HEK293 (cell line): Measurements from ENCODE around the gene UPB1.

Source experiments
- CTCF ChIA-PET: fragments of 350-600 bp; formaldehyde crosslinking; extraction: SDS; loops from one replicate; lab custom pipeline; 2021; ENCODE audit warnings: antibody characterized with exemption; lab: Yijun Ruan, JAX
- POLR2A ChIA-PET: fragments of 300-600 bp; formaldehyde crosslinking; extraction: SDS; loops from one replicate; lab custom pipeline; 2020; ENCODE audit warnings: antibody characterized with exemption, inconsistent platforms; lab: Yijun Ruan, JAX
- H3K27ac ChIP-seq: fragments of 200-500 bp; sonication (Bioruptor generic); 2 replicates; pipeline ENCODE4 v1.5.1; 2014; ENCODE audit warnings: low read depth, low read length, control low read depth, inconsistent platforms; ENCODE audit errors: extremely low read depth
- H3K36me3 ChIP-seq, 2 experiments: fragments of 200-500 bp in 1 of 2; sonication (Bioruptor generic) in 1 of 2; 1 replicate in 1 of 2; 2 replicates in 1 of 2; pipeline ENCODE4 v1.5.1; 2014 to 2017; ENCODE audit warnings: inconsistent platforms in 2 of 2, low read length in 2 of 2; ENCODE audit not compliant: control insufficient read depth in 2 of 2, insufficient read depth in 1 of 2
- H3K4me1 ChIP-seq: fragments of 200-500 bp; sonication (Bioruptor generic); 2 replicates; pipeline ENCODE4 v1.5.1; 2014; ENCODE audit warnings: mild to moderate bottlenecking, low read length, inconsistent platforms; ENCODE audit not compliant: control insufficient read depth, insufficient read depth
- H3K4me3 ChIP-seq: 2 replicates; pipeline ENCODE4 v1.5.1; 2011; ENCODE audit warnings: low read depth, mild to moderate bottlenecking, control low read depth, low read length, moderate library complexity
- H3K9me3 ChIP-seq: fragments of 200-500 bp; sonication (Bioruptor generic); 2 replicates; pipeline ENCODE4 v1.5.1; 2014; ENCODE audit warnings: low read depth, low read length, inconsistent platforms; ENCODE audit not compliant: control insufficient read depth, insufficient read depth
- FEZF1 ChIP-seq: fragments of 450-650 bp; formaldehyde crosslinking; IDR thresholded peaks from 2 replicates; pipeline ENCODE4 v1.5.1; 2016; ENCODE audit warnings: missing biosample characterization, missing genetic modification characterization
- GLI4 ChIP-seq: fragments of 450-650 bp; formaldehyde crosslinking; IDR thresholded peaks from 2 replicates; pipeline ENCODE4 v1.5.1; 2016; ENCODE audit warnings: missing biosample characterization, missing genetic modification characterization
- HOXD13 ChIP-seq: sonication (generic); formaldehyde crosslinking; IDR thresholded peaks from 2 replicates; pipeline ENCODE4 v1.8.0; 2022; ENCODE audit warnings: missing genetic modification reagents, borderline replicate concordance
- KLF17 ChIP-seq: fragments of 450-650 bp; formaldehyde crosslinking; IDR thresholded peaks from 2 replicates; pipeline ENCODE4 v1.5.1; 2016; ENCODE audit warnings: missing biosample characterization, missing genetic modification characterization
- KLF8 ChIP-seq: fragments of 450-650 bp; formaldehyde crosslinking; IDR thresholded peaks from 2 replicates; pipeline ENCODE4 v1.5.1; 2016; ENCODE audit warnings: missing biosample characterization, missing genetic modification characterization
- PATZ1 ChIP-seq: fragments of 450-650 bp; formaldehyde crosslinking; IDR thresholded peaks from 2 replicates; pipeline ENCODE4 v1.5.1; 2016; ENCODE audit warnings: missing biosample characterization, missing genetic modification characterization
- PRDM1 ChIP-seq: fragments of 450-650 bp; formaldehyde crosslinking; IDR thresholded peaks from 2 replicates; pipeline ENCODE4; 2016; ENCODE audit warnings: missing biosample characterization, missing genetic modification characterization
- SALL2 ChIP-seq: fragments of 450-650 bp; formaldehyde crosslinking; IDR thresholded peaks from 2 replicates; pipeline ENCODE4 v1.5.0; 2017; ENCODE audit warnings: missing biosample characterization, mild to moderate bottlenecking, missing genetic modification characterization, borderline replicate concordance
- ZBTB8A ChIP-seq: fragments of 450-650 bp; formaldehyde crosslinking; IDR thresholded peaks from 2 replicates; pipeline ENCODE4 v1.5.1; 2016; ENCODE audit warnings: missing biosample characterization, missing genetic modification characterization
- ZFP69B ChIP-seq: fragments of 450-650 bp; formaldehyde crosslinking; IDR thresholded peaks from 2 replicates; pipeline ENCODE4 v1.5.1; 2016; ENCODE audit warnings: missing biosample characterization, missing genetic modification characterization
- ZNF175 ChIP-seq: fragments of 450-650 bp; formaldehyde crosslinking; IDR thresholded peaks from 2 replicates; pipeline ENCODE4 v1.5.1; 2016; ENCODE audit warnings: missing biosample characterization, missing genetic modification characterization
- ZNF202 ChIP-seq: fragments of 450-650 bp; formaldehyde crosslinking; IDR thresholded peaks from 2 replicates; pipeline ENCODE4 v1.5.1; 2016; ENCODE audit warnings: missing biosample characterization, missing genetic modification characterization, borderline replicate concordance
- ZNF223 ChIP-seq: fragments of 450-650 bp; formaldehyde crosslinking; IDR thresholded peaks from 2 replicates; pipeline ENCODE4 v1.5.1; 2016; ENCODE audit warnings: missing biosample characterization, missing genetic modification characterization
- ZNF239 ChIP-seq: fragments of 450-650 bp; formaldehyde crosslinking; IDR thresholded peaks from 2 replicates; pipeline ENCODE4 v1.5.1; 2016; ENCODE audit warnings: missing biosample characterization, missing genetic modification characterization
- ZNF561 ChIP-seq: fragments of 450-650 bp; IDR thresholded peaks from 2 replicates; pipeline ENCODE4 v1.5.1; 2018; ENCODE audit warnings: missing biosample characterization, missing genetic modification characterization, borderline replicate concordance
- ZNF585B ChIP-seq: fragments of 450-650 bp; formaldehyde crosslinking; IDR thresholded peaks from 2 replicates; pipeline ENCODE4 v1.5.1; 2016; ENCODE audit warnings: missing biosample characterization, missing genetic modification characterization
- ZNF610 ChIP-seq: fragments of 450-650 bp; formaldehyde crosslinking; IDR thresholded peaks from 2 replicates; pipeline ENCODE4 v1.5.1; 2016; ENCODE audit warnings: missing biosample characterization, missing genetic modification characterization, borderline replicate concordance
- ZNF654 ChIP-seq: fragments of 450-650 bp; formaldehyde crosslinking; IDR thresholded peaks from 2 replicates; pipeline ENCODE4 v1.5.1; 2016; ENCODE audit warnings: low read depth, missing biosample characterization, missing genetic modification characterization
- ZNF677 ChIP-seq: fragments of 450-650 bp; IDR thresholded peaks from 2 replicates; pipeline ENCODE4 v1.5.0; 2018; ENCODE audit warnings: missing biosample characterization, mild to moderate bottlenecking, missing genetic modification characterization, moderate library complexity
- ZNF692 ChIP-seq: fragments of 450-650 bp; formaldehyde crosslinking; IDR thresholded peaks from 2 replicates; pipeline ENCODE4 v1.5.1; 2016; ENCODE audit warnings: missing biosample characterization, missing genetic modification characterization
- ZNF701 ChIP-seq: fragments of 450-650 bp; formaldehyde crosslinking; IDR thresholded peaks from 2 replicates; pipeline ENCODE4 v1.5.1; 2016; ENCODE audit warnings: missing biosample characterization, missing genetic modification characterization
- ZNF747 ChIP-seq: fragments of 450-650 bp; formaldehyde crosslinking; IDR thresholded peaks from 2 replicates; pipeline ENCODE4 v1.5.1; 2016; ENCODE audit warnings: missing biosample characterization, missing genetic modification characterization
- ZSCAN23 ChIP-seq: fragments of 450-650 bp; formaldehyde crosslinking; IDR thresholded peaks from 2 replicates; pipeline ENCODE4 v1.5.1; 2016; ENCODE audit warnings: missing biosample characterization, missing genetic modification characterization
- ZSCAN30 ChIP-seq: fragments of 450-650 bp; IDR thresholded peaks from 2 replicates; pipeline ENCODE4 v1.5.1; 2018; ENCODE audit warnings: missing biosample characterization, mild to moderate bottlenecking, missing genetic modification characterization, moderate library complexity
- ZXDB ChIP-seq: fragments of 450-650 bp; formaldehyde crosslinking; IDR thresholded peaks from 2 replicates; pipeline ENCODE4 v1.5.1; 2016; ENCODE audit warnings: missing biosample characterization, missing genetic modification characterization
- TF ChIP-seq, protein P1 (sequence below): fragments of 450-650 bp; formaldehyde crosslinking; IDR thresholded peaks from 2 replicates; pipeline ENCODE4 v1.5.1; 2017; ENCODE audit warnings: missing biosample characterization, missing genetic modification characterization
- TF ChIP-seq, protein P2 (sequence below): fragments of 450-650 bp; formaldehyde crosslinking; IDR thresholded peaks from 2 replicates; pipeline ENCODE4 v1.5.1; 2017; ENCODE audit warnings: missing biosample characterization, missing genetic modification characterization

The UPB1 gene

DNA sequence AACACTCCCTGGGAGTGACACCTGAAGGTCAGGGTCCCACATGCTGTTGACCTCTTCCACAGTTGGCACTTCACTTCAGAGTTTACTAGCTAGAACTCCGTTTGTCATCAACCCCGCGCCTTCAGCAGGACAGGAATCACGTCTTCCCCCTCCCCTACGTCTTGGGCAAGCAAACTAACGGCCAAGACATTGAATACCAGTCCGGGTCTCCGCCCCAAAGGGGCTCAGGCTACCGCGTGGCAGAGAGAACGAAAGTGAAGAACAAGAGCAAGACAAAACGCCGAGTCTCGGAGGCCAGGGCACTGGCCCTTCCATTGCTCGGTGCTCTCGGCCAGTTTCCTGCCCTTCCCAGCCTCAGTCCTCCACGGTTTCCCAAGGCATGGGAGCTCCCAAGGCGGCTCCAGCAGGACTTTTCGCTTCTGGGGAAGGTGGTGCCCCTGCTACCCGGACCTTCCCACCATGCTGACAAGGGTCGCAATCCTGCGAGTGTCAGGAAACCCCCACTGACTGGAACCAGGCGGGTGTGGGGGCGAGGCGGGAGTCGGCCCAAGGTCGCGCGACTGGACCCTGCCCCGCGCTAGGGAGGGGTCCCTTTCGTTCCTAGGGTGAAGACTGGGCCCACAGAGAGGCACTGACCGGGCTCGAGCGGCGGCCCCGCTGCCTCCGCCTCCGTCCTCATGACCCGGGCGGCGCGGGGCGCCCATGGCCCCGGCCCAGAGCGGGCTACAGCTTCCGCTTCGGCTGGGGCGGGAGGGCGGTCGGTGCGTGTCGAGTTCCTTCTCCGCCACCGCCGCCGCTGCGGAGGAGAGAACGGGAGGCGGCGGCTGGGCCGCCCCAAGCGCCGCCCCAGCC is 59.4 kb downstream of the UPB1 start, which contains the start of gene GUCD1 (continued):
- TF ChIP-seq, protein P1, sequence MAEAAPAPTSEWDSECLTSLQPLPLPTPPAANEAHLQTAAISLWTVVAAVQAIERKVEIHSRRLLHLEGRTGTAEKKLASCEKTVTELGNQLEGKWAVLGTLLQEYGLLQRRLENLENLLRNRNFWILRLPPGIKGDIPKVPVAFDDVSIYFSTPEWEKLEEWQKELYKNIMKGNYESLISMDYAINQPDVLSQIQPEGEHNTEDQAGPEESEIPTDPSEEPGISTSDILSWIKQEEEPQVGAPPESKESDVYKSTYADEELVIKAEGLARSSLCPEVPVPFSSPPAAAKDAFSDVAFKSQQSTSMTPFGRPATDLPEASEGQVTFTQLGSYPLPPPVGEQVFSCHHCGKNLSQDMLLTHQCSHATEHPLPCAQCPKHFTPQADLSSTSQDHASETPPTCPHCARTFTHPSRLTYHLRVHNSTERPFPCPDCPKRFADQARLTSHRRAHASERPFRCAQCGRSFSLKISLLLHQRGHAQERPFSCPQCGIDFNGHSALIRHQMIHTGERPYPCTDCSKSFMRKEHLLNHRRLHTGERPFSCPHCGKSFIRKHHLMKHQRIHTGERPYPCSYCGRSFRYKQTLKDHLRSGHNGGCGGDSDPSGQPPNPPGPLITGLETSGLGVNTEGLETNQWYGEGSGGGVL (tag by site-specific recombination): peak; percentile 69
- TF ChIP-seq ZNF610 (tag by site-specific recombination) (0 out of 2 replicates have a peak, but pooled peaks have one; percentile 28), ZNF692 (peak; percentile 82), ZXDB (tag by site-specific recombination) (peak; percentile 30; the same call in 1 of the 2 replicates), ZNF223 (tag by site-specific recombination) (0 out of 2 replicates have a peak, but pooled peaks have one; percentile 28), ZNF701 (tag by site-specific recombination) (no peak), PATZ1 (tag by site-specific recombination) (peak; percentile 29), ZFP69B (peak; percentile 84), SALL2 (tag by site-specific recombination) (no peak)

- ChIA-PET CTCF (interaction anchor here (1.4 kb wide), 1 partner anchor 11 kb away, joined by 3 read pairs; no protein-coding TSS in a partner anchor), POLR2A (interaction anchor here (0.5 to 4.0 kb wide), 40 partner anchors 8 to 1671 kb away, joined by 3 to 33 read pairs (median 4); partner anchors contain the start of genes CABIN1, LRRC75B, MIF and SGSM1)
- peak within 1 kb of the TSS; percentile 93 for H3K4me3 ChIP-seq
- peaks cover 24 to 58% of the 10 kb centered on the region in 2 experiments for H3K36me3 ChIP-seq
- peaks cover 8% of the 10 kb centered on the region for H3K4me1 ChIP-seq
- H3K27ac ChIP-seq: peak within 1 kb of the TSS; percentile 96
- H3K9me3 ChIP-seq: no peaks in the 10 kb centered on the region
- no peak for TF ChIP-seq ZNF654 (tag by site-specific recombination)
- TF ChIP-seq, protein P2, sequence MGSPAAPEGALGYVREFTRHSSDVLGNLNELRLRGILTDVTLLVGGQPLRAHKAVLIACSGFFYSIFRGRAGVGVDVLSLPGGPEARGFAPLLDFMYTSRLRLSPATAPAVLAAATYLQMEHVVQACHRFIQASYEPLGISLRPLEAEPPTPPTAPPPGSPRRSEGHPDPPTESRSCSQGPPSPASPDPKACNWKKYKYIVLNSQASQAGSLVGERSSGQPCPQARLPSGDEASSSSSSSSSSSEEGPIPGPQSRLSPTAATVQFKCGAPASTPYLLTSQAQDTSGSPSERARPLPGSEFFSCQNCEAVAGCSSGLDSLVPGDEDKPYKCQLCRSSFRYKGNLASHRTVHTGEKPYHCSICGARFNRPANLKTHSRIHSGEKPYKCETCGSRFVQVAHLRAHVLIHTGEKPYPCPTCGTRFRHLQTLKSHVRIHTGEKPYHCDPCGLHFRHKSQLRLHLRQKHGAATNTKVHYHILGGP (tag by site-specific recombination): peak; percentile 44; the same call in 1 of the 2 replicates
- peak; percentile 94 for TF ChIP-seq GLI4
- peak; percentile 94 for TF ChIP-seq ZNF561
- TF ChIP-seq ZNF677: no peak
- no peak for TF ChIP-seq ZNF747 (tag by site-specific recombination)
- peak; percentile 87 for TF ChIP-seq PRDM1 (tag by site-specific recombination)
- TF ChIP-seq ZSCAN23 (tag by site-specific recombination): peak; percentile 93
- peak; percentile 95 for TF ChIP-seq KLF17 (tag by site-specific recombination)
- peak; percentile 83 for TF ChIP-seq ZBTB8A
- TF ChIP-seq ZNF202 (tag by site-specific recombination): no peak
- TF ChIP-seq KLF8 (tag by site-specific recombination): peak; percentile 97
- TF ChIP-seq ZSCAN30: peak; percentile 86
- no peak for TF ChIP-seq ZNF175
- peak; percentile 77 for TF ChIP-seq FEZF1 (tag by site-specific recombination)
- no peak for TF ChIP-seq ZNF585B (tag by site-specific recombination)
- no peak; the same call in 1 of the 2 replicates for TF ChIP-seq HOXD13 (CRISPR knock-in tag)
- TF ChIP-seq ZNF239 (tag by site-specific recombination): 0 out of 2 replicates have a peak, but pooled peaks have one; percentile 10
Observed at GRCh38 chr22:24555165-24556039, 60.3 kb downstream of the UPB1 start, which contains the start of gene SNRPD3. Gene SNRPD3, plus strand, starts transcription at chr22:24555999. Its CDS starts 1,676 bp downstream, at chr22:24557675.
